Fibroblast of mammary gland (primary cell): ENCODE data around the gene PDE9A.

ENCODE experiments used
- DNase-seq: peaks from one replicate; pipeline ENCODE4 v3.0.0-alpha.2; 2010; ENCODE audit warnings: low read depth
- H3K4me3 ChIP-seq: 2 replicates; pipeline ENCODE4 v1.5.1; 2011; ENCODE audit warnings: low read depth, mild to moderate bottlenecking, low read length, moderate library complexity; ENCODE audit not compliant: control insufficient read depth
- TF ChIP-seq, protein P1 (sequence below): conservative IDR thresholded peaks from 2 replicates; pipeline ENCODE4 v1.5.1; 2011; ENCODE audit warnings: low read depth, low read length, inconsistent platforms; ENCODE audit not compliant: control insufficient read depth, insufficient read depth

PDE9A gene

DNA sequence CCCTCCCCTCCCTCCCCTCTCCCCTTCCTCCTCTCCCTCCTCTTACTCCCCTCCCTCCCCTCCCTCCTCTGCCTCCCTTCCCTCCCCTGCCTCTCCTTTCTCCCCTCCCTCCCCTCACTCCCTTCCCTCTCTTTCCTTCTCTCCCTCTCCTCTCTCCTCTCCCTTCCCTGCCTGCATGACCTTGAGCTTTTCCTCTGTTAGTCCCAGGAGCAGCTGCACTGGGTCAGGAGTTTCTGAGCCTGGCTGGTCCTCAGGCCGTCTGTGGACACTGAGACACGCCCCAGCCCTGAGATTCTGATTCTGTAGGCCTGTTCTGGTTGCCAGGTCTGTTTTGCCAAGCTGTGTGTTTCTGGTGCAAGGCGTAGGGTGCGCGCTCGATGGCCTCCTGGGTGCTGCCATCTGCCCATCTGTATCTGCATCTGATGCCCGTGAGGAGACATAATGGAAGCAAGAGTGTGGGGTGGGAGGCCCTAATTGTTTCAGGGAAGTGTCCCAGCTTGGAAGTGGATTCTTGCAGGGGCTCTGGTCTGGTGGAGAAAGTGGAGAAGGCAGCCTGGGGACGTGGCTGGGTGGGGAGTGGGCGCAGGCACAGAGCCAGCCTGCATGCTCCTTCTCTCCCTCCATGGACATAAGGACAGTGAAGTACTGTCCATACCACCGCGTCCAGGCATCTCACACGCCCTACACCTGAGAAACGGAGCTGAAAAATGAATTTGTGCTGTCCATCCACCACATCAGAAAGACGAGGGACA is 128.7 kb downstream of the PDE9A start:
- H3K4me3 ChIP-seq: no peak overlapping the region
- DNase-seq: no peak
- TF ChIP-seq, protein P1, sequence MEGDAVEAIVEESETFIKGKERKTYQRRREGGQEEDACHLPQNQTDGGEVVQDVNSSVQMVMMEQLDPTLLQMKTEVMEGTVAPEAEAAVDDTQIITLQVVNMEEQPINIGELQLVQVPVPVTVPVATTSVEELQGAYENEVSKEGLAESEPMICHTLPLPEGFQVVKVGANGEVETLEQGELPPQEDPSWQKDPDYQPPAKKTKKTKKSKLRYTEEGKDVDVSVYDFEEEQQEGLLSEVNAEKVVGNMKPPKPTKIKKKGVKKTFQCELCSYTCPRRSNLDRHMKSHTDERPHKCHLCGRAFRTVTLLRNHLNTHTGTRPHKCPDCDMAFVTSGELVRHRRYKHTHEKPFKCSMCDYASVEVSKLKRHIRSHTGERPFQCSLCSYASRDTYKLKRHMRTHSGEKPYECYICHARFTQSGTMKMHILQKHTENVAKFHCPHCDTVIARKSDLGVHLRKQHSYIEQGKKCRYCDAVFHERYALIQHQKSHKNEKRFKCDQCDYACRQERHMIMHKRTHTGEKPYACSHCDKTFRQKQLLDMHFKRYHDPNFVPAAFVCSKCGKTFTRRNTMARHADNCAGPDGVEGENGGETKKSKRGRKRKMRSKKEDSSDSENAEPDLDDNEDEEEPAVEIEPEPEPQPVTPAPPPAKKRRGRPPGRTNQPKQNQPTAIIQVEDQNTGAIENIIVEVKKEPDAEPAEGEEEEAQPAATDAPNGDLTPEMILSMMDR: no peak

DNA sequence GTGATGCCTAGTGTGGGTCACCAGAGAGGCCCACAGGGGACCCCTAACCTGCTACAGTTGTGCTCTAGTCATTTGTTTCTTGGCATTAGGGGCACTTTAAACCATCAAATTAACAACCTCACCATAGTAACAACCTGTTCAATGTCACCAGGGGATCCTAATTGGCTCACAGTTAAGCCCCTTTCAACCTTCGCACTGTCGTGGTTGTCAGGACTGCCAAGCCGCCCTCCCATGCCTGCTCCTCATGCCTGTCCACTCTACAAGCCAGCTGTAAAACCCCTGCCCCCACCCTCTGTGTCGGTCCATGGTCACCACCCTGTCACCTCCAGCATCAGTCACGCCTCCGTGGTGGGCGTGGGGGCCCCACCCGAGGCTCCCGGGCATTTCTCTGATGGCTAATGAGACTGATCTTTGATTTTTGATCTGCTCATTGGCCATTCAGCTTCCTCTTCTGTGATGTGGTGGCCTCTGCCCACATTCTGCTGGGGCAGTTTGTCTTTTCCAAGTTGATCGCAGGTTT is 129.4 kb downstream of the PDE9A start:
- DNase-seq: no peak

DNA sequence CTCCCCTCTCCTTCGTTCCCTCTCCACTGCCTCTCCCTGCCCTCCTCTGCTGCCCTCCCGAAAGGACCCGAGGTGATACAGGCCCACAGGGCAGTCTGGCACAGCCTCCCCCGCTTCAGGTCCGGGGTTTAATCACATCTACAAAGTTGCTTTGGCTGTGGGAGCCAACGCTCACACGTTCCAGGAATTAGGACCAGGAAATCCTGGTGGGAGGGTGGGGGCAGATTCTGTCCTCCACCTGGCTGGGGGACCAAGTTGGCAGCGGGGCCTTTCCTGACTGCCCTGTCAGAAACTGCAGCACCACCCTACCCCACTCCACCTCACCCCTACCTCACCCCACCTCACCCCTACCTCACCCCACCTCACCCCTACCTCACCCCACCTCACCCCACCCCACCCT is 130.9 kb downstream of the PDE9A start:
- TF ChIP-seq, protein P1: no peak
- H3K4me3 ChIP-seq: no peak overlapping the region
- DNase-seq: no peak

More for the DNA sequence above, 129.4 kb downstream of the PDE9A start:
- no peak overlapping the region for H3K4me3 ChIP-seq
- TF ChIP-seq, protein P1: no peak

DNA sequence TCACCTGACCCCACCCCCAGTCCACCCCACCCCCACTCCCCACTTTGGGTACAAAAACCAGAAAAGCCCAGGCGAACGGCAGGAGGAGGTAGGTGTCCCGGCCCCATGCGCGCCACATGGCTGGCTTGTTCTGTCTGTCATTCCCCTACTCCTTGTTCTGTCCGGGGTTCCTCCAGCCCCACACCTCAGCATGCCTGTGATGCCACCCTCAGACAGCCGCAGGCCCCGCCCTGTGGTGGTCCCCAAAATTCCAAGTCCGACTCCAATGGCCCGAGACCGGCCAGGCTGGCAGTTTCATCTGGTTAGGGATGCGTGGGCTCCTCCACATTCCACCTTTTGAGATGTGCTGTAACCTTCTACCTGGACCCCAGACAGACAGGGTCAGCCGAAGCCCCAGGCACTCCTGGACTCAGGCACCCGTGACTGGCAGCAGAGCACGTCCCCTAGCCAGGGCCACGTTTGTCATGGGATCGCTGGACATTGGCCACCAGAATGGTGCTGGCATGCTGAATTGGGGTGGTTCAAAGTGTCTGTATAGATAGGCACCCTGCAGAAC is 131.6 kb downstream of the PDE9A start:
- TF ChIP-seq, protein P1: no peak
- H3K4me3 ChIP-seq: no peak overlapping the region
- no peak for DNase-seq

DNA sequence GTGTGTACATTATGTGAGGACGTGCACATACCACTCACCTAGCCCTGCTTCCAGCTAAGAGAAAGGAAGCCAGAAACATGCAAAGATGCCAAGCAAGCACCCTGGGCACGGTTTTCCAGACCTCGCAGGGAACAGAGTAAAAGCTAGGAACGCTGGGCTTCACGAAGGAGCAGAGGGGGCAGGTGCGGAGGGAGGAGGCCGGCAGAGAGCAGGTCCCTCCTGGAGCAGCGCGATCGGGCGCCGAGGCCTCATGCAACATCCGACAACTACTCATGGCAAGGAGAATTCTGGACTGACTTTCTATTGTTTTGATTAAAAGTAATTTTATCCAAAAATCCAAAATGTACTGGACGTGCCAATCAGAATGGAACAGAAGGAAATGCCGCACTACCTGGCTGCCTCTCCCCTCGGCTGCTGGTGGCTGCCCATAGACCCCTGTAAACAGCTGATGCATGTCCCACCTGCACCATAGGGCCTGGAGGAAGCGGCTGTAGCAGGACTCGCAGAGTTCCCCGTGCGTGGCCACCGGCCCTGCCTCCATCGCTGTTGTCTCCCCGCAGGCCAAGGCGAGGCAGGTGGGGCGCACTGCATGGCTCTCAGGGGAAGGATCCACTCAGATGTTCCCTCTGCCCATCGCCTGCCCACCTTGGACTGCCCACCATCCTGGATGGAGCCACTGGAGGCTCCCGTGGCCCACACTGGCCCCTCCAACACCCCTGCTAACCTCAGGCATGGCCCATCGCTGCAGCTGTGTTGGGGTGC is 132.4 kb downstream of the PDE9A start:
- H3K4me3 ChIP-seq: no peak overlapping the region
- DNase-seq: no peak
- TF ChIP-seq, protein P1: no peak

DNA sequence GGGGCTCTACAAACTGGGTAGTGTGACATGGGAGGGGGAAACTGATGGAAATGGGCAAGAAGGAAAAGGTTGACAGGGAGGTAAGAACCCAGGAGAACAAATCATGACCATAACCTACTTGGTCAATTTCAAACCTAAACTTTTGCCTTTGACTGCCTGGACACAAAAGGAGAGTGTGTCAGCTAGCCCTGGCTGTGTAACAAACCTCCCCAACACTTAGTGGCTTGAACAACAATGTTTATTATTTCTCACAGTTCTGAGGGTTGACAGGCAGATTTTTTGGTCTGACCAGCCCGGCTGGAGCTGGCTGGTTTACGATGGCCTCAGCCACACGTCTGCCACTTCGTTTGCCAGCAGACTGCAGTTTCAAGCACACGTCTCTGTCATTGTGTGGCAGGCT is 133.5 kb downstream of the PDE9A start:
- TF ChIP-seq, protein P1: no peak
- H3K4me3 ChIP-seq: no peak overlapping the region
- no peak for DNase-seq
